Suprapubic skin (tissue), 4 donors: ENCODE results near the gene GARNL3.

Source experiments
- EP300 ChIP-seq: sonication (generic); formaldehyde crosslinking; IDR thresholded peaks from one replicate; pipeline ENCODE4 v1.6.1; 2017; ENCODE audit warnings: antibody characterized with exemption
- POLR2A ChIP-seq, 2 donors: fragments of 450-650 bp; IDR thresholded peaks; one replicate each; pipeline ENCODE4 v1.6.1; 2017; ENCODE audit warnings: antibody characterized with exemption in 2 of 2, mild to moderate bottlenecking in 2 of 2, moderate library complexity in 2 of 2
- POLR2AphosphoS5 ChIP-seq, 3 donors: sonication (generic); formaldehyde crosslinking; IDR thresholded peaks; one replicate each; pipeline ENCODE4 v1.6.1; 2017; ENCODE audit warnings: antibody characterized with exemption in 3 of 3
- TF ChIP-seq, protein P1 (sequence below), 2 donors: fragments of 200-600 bp in 1 of 2; fragments of 450-650 bp in 1 of 2; sonication (generic) in 1 of 2; IDR thresholded peaks; one replicate each; pipeline ENCODE4 v1.5.1; 2016 to 2019; ENCODE audit warnings: antibody characterized with exemption in 2 of 2, mild to moderate bottlenecking in 1 of 2, moderate library complexity in 1 of 2

DNA sequence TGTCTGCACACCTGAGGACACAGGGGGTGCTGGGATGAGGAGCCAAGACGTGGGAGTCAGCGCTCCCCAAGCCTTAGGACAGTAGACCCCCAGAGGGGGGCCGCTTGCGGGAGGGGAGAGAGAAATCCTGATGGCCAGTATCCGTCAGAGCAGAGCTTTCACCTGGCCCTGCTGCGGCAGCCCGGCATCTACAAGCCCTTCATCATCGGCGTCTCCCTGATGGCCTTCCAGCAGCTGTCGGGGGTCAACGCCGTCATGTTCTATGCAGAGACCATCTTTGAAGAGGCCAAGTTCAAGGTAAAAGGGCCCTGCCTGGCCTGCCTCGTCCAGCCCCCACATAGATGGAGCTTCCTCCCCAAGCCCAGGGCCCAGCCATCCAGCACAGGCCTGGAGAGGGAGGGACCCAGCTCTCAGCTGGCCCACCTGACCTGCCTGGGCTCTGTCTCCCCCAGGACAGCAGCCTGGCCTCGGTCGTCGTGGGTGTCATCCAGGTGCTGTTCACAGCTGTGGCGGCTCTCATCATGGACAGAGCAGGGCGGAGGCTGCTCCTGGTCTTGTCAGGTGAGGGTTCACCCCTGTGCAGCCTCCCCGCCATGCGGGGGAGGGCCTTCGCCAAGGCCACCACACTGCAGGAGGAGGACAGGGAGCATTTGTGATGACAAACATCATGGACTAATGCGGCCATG, 139.1 kb downstream of the GARNL3 start:
- TF ChIP-seq, protein P1, sequence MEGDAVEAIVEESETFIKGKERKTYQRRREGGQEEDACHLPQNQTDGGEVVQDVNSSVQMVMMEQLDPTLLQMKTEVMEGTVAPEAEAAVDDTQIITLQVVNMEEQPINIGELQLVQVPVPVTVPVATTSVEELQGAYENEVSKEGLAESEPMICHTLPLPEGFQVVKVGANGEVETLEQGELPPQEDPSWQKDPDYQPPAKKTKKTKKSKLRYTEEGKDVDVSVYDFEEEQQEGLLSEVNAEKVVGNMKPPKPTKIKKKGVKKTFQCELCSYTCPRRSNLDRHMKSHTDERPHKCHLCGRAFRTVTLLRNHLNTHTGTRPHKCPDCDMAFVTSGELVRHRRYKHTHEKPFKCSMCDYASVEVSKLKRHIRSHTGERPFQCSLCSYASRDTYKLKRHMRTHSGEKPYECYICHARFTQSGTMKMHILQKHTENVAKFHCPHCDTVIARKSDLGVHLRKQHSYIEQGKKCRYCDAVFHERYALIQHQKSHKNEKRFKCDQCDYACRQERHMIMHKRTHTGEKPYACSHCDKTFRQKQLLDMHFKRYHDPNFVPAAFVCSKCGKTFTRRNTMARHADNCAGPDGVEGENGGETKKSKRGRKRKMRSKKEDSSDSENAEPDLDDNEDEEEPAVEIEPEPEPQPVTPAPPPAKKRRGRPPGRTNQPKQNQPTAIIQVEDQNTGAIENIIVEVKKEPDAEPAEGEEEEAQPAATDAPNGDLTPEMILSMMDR (IDR thresholded peaks at IDR 0.05): no peak
- TF ChIP-seq POLR2AphosphoS5 (IDR thresholded peaks at IDR 0.05) (no peak), POLR2A (IDR thresholded peaks at IDR 0.05) (no peak), EP300 (no peak)
